Transverse colon (tissue), 4 donors: ENCODE results near the gene EGR4.

Experiments used
- CTCF ChIP-seq, 5 experiments: fragments of 200-600 bp in 3 of 5; fragments of 450-650 bp in 2 of 5; sonication (generic) in 3 of 5; IDR thresholded peaks; 1 replicate in 2 of 5; 2 replicates in 3 of 5; pipeline ENCODE4 v1.5.1; 2016 to 2017; ENCODE audit warnings: antibody characterized with exemption in 5 of 5, inconsistent platforms in 3 of 5, mild to moderate bottlenecking in 2 of 5, moderate library complexity in 1 of 5
- POLR2AphosphoS5 ChIP-seq, 3 donors: sonication (generic); formaldehyde crosslinking; IDR thresholded peaks; one replicate each; pipeline ENCODE4 v1.6.1; 2016; ENCODE audit warnings: antibody characterized with exemption in 3 of 3

GRCh38 chr2:73246850-73247249, 46.5 kb downstream of the EGR4 start:
- TF ChIP-seq POLR2AphosphoS5 (IDR thresholded peaks at IDR 0.05) (no peak), CTCF (IDR thresholded peaks at IDR 0.05) (no peak)
